IMR-90 (cell line): ENCODE data around the gene ZZZ3. TPM values are rescaled to one million over a fixed set of nuclear protein-coding genes. Genes with fewer than 3 reads are reported as not detected.

Experiments used
- ATAC-seq: fragments of 200-7000 bp; cut with Tn5 transposase; 2 replicates; pipeline ENCODE4 v1.9.1; 2020; ENCODE audit warnings: low read depth, mild to moderate bottlenecking, moderate library complexity
- BruUV-seq: library from RNA; stranded (reverse); fragments of 400-500 nt; replicated peaks from 2 replicates; lab custom pipeline; 2021; lab: Mats Ljungman, UMichigan
- CTCF ChIA-PET: fragments of 300-600 bp; formaldehyde crosslinking; extraction: SDS; loops from one replicate; lab custom pipeline; 2021; ENCODE audit warnings: antibody characterized with exemption; lab: Yijun Ruan, JAX
- POLR2A ChIA-PET: fragments of 300-600 bp; sonication (Branson Sonifier 250); formaldehyde crosslinking; loops from one replicate; lab custom pipeline; 2022; ENCODE audit warnings: antibody characterized with exemption; ENCODE audit not compliant: unreplicated experiment; lab: Charles Lee
- DNase-seq: peaks from one replicate; pipeline ENCODE4 v3.0.0; 2013
- H2AFZ ChIP-seq: replicated peaks from 2 replicates; pipeline ENCODE3; 2013; ENCODE audit warnings: low read length, mild to moderate bottlenecking; ENCODE audit not compliant: poor library complexity
- H2AK5ac ChIP-seq: 2 replicates; pipeline ENCODE4 v1.6.1; 2013; ENCODE audit warnings: low read depth, low read length, inconsistent platforms
- H2AK9ac ChIP-seq: replicated peaks from 2 replicates; pipeline ENCODE3; 2013; ENCODE audit warnings: mild to moderate bottlenecking, low read depth, low read length, moderate library complexity; ENCODE audit not compliant: poor library complexity
- H2BK120ac ChIP-seq: 2 replicates; pipeline ENCODE4 v1.6.1; 2013; ENCODE audit warnings: low read depth, low read length, inconsistent platforms
- H2BK15ac ChIP-seq: 3 replicates; pipeline ENCODE4 v1.6.1; 2013; ENCODE audit warnings: low read depth, low read length, inconsistent platforms
- H2BK20ac ChIP-seq: 2 replicates; pipeline ENCODE4 v1.6.1; 2013; ENCODE audit warnings: low read depth, mild to moderate bottlenecking, inconsistent platforms, low read length, moderate library complexity
- H2BK5ac ChIP-seq: 2 replicates; pipeline ENCODE4 v1.6.1; 2013; ENCODE audit warnings: mild to moderate bottlenecking, low read depth, low read length, inconsistent platforms; ENCODE audit not compliant: poor library complexity, severe bottlenecking
- H3K14ac ChIP-seq: replicated peaks from 2 replicates; pipeline ENCODE4 v1.6.1; 2013; ENCODE audit warnings: low read depth, low read length, inconsistent platforms
- H3K18ac ChIP-seq: 2 replicates; pipeline ENCODE4 v1.6.1; 2013; ENCODE audit warnings: low read depth, low read length, control low read depth
- H3K23ac ChIP-seq: 2 replicates; pipeline ENCODE4 v1.6.1; 2013; ENCODE audit warnings: low read depth, low read length, inconsistent platforms
- H3K27ac ChIP-seq: 2 replicates; pipeline ENCODE4 v1.5.1; 2013; ENCODE audit warnings: mild to moderate bottlenecking, control low read depth, low read length; ENCODE audit not compliant: insufficient read depth
- H3K27me3 ChIP-seq: 2 replicates; pipeline ENCODE4 v1.6.1; 2013; ENCODE audit warnings: low read length; ENCODE audit not compliant: control insufficient read depth, insufficient read depth
- H3K36me3 ChIP-seq: 2 replicates; pipeline ENCODE4 v1.6.1; 2013; ENCODE audit warnings: low read length, mixed read lengths; ENCODE audit not compliant: control insufficient read depth, insufficient read depth
- H3K4ac ChIP-seq: 2 replicates; pipeline ENCODE4 v1.6.1; 2013; ENCODE audit warnings: low read depth, low read length, inconsistent platforms
- H3K4me1 ChIP-seq: 2 replicates; pipeline ENCODE4 v1.6.1; 2013; ENCODE audit warnings: low read length, mixed read lengths; ENCODE audit not compliant: control insufficient read depth, insufficient read depth
- H3K4me2 ChIP-seq: 2 replicates; pipeline ENCODE4 v1.6.1; 2013; ENCODE audit warnings: low read depth, mild to moderate bottlenecking, control low read depth, low read length, moderate library complexity
- H3K4me3 ChIP-seq: 2 replicates; pipeline ENCODE4 v1.5.1; 2013; ENCODE audit warnings: low read depth, mild to moderate bottlenecking, control low read depth, low read length, moderate library complexity; ENCODE audit not compliant: insufficient read depth
- H3K56ac ChIP-seq: 2 replicates; pipeline ENCODE4 v1.6.1; 2013; ENCODE audit warnings: low read length, inconsistent platforms; ENCODE audit not compliant: insufficient read depth; ENCODE audit errors: extremely low read depth
- H3K79me1 ChIP-seq, 2 experiments: 2 replicates each; pipeline ENCODE4 v1.6.1; 2013; ENCODE audit warnings: low read length in 2 of 2, inconsistent platforms in 1 of 2, low read depth in 1 of 2
- H3K9ac ChIP-seq: 2 replicates; pipeline ENCODE4 v1.6.1; 2013; ENCODE audit warnings: low read depth, low read length, control low read depth
- H3K9me1 ChIP-seq: 2 replicates; pipeline ENCODE4 v1.6.1; 2013; ENCODE audit warnings: low read length, inconsistent platforms; ENCODE audit not compliant: insufficient read depth
- H3K9me3 ChIP-seq: 2 replicates; pipeline ENCODE4 v1.6.1; 2013; ENCODE audit warnings: low read length; ENCODE audit not compliant: control insufficient read depth, insufficient read depth
- H4K20me1 ChIP-seq: 2 replicates; pipeline ENCODE4 v1.6.1; 2013; ENCODE audit warnings: low read length, inconsistent platforms; ENCODE audit not compliant: insufficient read depth
- H4K5ac ChIP-seq: 2 replicates; pipeline ENCODE4 v1.6.1; 2013; ENCODE audit warnings: mild to moderate bottlenecking, low read depth, low read length, control low read depth
- H4K8ac ChIP-seq, 2 experiments: 2 replicates each; pipeline ENCODE4 v1.6.1; 2013; ENCODE audit warnings: low read depth in 2 of 2, low read length in 2 of 2, control low read depth in 1 of 2, inconsistent platforms in 1 of 2
- H4K91ac ChIP-seq: 2 replicates; pipeline ENCODE4 v1.6.1; 2013; ENCODE audit warnings: low read depth, low read length, inconsistent platforms; ENCODE audit not compliant: insufficient read depth
- CEBPB ChIP-seq: IDR thresholded peaks from 2 replicates; pipeline ENCODE4 v1.6.1; 2012; ENCODE audit warnings: low read depth, low read length, improper control_type of control experiment
- WGBS, 2 experiments: methylation state at CpG; one replicate each; pipeline versions ENCODE4 v1.1.5 to v1.1.7; 2013; ENCODE audit warnings: missing lambda C conversion rate in 2 of 2; ENCODE audit not compliant: insufficient read length in 1 of 2; ENCODE audit errors: extremely low coverage in 2 of 2; 5-methylcytosine and 5-hydroxymethylcytosine counted together
- dilution Hi-C: fragments of 300-500 bp; cut with HindIII; formaldehyde crosslinking; loops from one replicate; pipeline ENCODE4 v1.14.3; 2018; ENCODE audit warnings: low sequenced_read_pairs; ENCODE audit not compliant: unreplicated experiment
- in situ Hi-C: fragments of 300-500 bp; cut with MboI; formaldehyde crosslinking; loops from 3 replicates; pipeline ENCODE4 v1.14.3; 2019; ENCODE audit warnings: low sequenced_read_pairs, inconsistent platforms, mixed read lengths
- intact Hi-C: fragments of 100-400 bp; cut with micrococcal nuclease; formaldehyde crosslinking; loops from 2 replicates; pipeline ENCODE4 v1.10.0; 2022
- polyA plus RNA-seq, 3 experiments: library from polyadenylated mRNA; depleted of rRNA; stranded (reverse); fragments of >200 nt; gene quantifications; 2 replicates each; pipeline ENCODE4 v1.2.3, GENCODE V29; 2012; ENCODE audit warnings: low replicate concordance in 1 of 3
- total RNA-seq: library from RNA; depleted of rRNA; stranded (reverse); fragments of >200 nt; gene quantifications from 2 replicates; pipeline ENCODE4 v1.2.3, GENCODE V29; 2012

ZZZ3 gene
- total and polyA plus RNA-seq, 2 of the 4 experiments (the other 2 are of a cell fraction), result 14.2 to 66.3 TPM

DNA sequence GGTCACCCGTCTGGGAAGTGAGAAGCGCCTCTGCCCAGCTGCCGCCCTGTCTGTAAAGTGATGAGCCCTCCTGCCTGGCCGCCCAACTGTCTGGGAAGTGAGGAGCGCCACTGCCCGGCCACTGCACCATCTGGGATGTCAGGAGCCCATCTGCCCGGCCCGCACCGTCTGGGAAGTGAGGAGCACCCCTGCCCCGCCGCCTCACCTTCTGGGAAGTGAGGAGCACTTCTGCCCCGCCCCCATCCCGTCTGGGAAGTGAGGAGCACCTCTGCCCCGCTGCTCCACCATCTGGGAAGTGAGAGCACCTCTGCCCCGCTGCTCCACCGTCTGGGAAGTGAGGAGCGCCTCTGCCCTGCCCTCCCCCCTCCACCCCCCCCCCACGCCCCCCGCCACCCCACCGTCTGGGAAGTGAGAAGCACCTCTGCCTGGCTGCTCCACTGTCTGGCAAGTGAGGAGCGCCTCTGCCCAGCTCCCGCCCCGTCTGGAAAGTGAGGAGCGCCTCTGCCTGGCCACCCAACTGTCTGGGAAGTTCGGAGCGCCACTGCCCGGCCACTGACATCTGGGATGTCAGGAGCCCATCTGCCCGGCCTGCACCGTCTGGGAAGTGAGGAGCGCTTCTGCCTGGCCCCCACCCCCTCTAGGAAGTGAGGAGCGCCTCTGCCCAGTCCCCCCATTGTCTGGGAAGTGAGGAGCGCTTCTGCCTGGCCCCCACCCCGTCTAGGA is 4.5 kb upstream of the ZZZ3 start:
- ChIA-PET CTCF (no interaction called here), POLR2A (no interaction called here)
- no TSS peak for BruUV-seq
- no peak overlapping the region for H2BK5ac ChIP-seq
- H3K23ac ChIP-seq, result no peak overlapping the region
- no peak overlapping the region for H4K8ac ChIP-seq
- H2BK15ac ChIP-seq, result no peak overlapping the region
- no peaks in the 10 kb centered on the region; the same call in 1 of the 2 replicates for H3K4me1 ChIP-seq
- no peak overlapping the region for H4K5ac ChIP-seq
- no peak overlapping the region for H3K4me3 ChIP-seq
- no peak overlapping the region for H3K9ac ChIP-seq
- H3K9me3 ChIP-seq, result no peaks in the 10 kb centered on the region
- no peaks in the 10 kb centered on the region for H4K20me1 ChIP-seq
- no peak overlapping the region for H2AK5ac ChIP-seq
- no peak overlapping the region for H3K18ac ChIP-seq
- H2AFZ ChIP-seq, result no peak overlapping the region
- no peak for TF ChIP-seq CEBPB
- no peak overlapping the region for H3K4ac ChIP-seq
- no peak overlapping the region for H4K91ac ChIP-seq
- no peak overlapping the region for H2AK9ac ChIP-seq
- in situ Hi-C loops (loop anchor here (10.0 kb wide), 1 partner anchor 532 kb away; no protein-coding TSS in a partner anchor), dilution Hi-C loops (no loop called here), intact Hi-C loops (no loop called here)
- 100% methylated on average over 5 of the region's 33 CpGs; no CpG with 5 or more reads in 1 of the 2 experiments for WGBS, 2 experiments
- no peaks in the 10 kb centered on the region for H3K9me1 ChIP-seq
- ATAC-seq, result no peak
- H3K14ac ChIP-seq, result no peak overlapping the region
- no peak overlapping the region for H3K27ac ChIP-seq
- H3K79me1 ChIP-seq, result peaks cover 0 to 5% of the 10 kb centered on the region in 2 experiments; a peak in 2 of 4 replicates
- no peak overlapping the region for H3K56ac ChIP-seq
- H3K36me3 ChIP-seq, result peaks cover 6% of the 10 kb centered on the region
- no peak overlapping the region for H2BK120ac ChIP-seq
- H3K4me2 ChIP-seq, result no peak overlapping the region
- H3K27me3 ChIP-seq, result no peaks in the 10 kb centered on the region
- no peak overlapping the region for H2BK20ac ChIP-seq
- DNase-seq, result no peak
